ENCODE measurements around the gene NRXN3.

- TF ChIP-seq CTCF (conservative IDR thresholded peaks at IDR 0.05 in 1 of 2, IDR thresholded peaks at IDR 0.05 in 1 of 2; ENCODE audit: extremely low read depth in 1 of 2, insufficient read depth in 1 of 2, low read depth in 1 of 2, low read length in 2 of 2): no peak
- TF ChIP-seq EZH2 (IDR thresholded peaks at IDR 0.05; ENCODE audit: borderline replicate concordance, low read length): no peak
Measured at GRCh38 chr14:79453276-79453675, 1283.1 kb downstream of the NRXN3 start.

Measured in mammary epithelial cell (primary cell).